Measurements from ENCODE around the gene MTO1. TPM values are rescaled to one million over a fixed set of nuclear protein-coding genes. Genes with fewer than 3 reads are reported as not detected.
A peak's percentile ranks its signal among the peaks of the same experiment; 100 is the strongest.

The MTO1 gene
- total RNA-seq, 1 donor from 2014 or later, result 24.8 TPM

- peaks cover 38% of the 10 kb centered on the region for H3K36me3 Mint-ChIP-seq (ENCODE audit: unreplicated experiment)
- no peaks in the 10 kb centered on the region for H3K9me3 Mint-ChIP-seq (ENCODE audit: unreplicated experiment)
- no peak overlapping the region for H3K4me3 Mint-ChIP-seq (ENCODE audit: unreplicated experiment)
- DNase-seq (ENCODE audit: extremely low spot score, unreplicated experiment), result no peak
- TF ChIP-seq CTCF (IDR thresholded peaks at IDR 0.05), result no peak
- no peaks in the 10 kb centered on the region for H3K27me3 Mint-ChIP-seq (ENCODE audit: unreplicated experiment)
- no peak overlapping the region for H3K27ac Mint-ChIP-seq (ENCODE audit: unreplicated experiment)
- no peaks in the 10 kb centered on the region for H3K4me1 Mint-ChIP-seq (ENCODE audit: unreplicated experiment)
Measured at GRCh38 chr6:73484438-73484837, 22.9 kb downstream of the MTO1 start.

GRCh38 chr6:73487473-73487872 is 25.9 kb downstream of the MTO1 start:
- Mint-ChIP-seq H3K36me3 (ENCODE audit: unreplicated experiment) (peaks cover 39% of the 10 kb centered on the region), H3K27me3 (ENCODE audit: unreplicated experiment) (no peaks in the 10 kb centered on the region), H3K27ac (ENCODE audit: unreplicated experiment) (no peak overlapping the region), H3K4me1 (ENCODE audit: unreplicated experiment) (no peaks in the 10 kb centered on the region), H3K4me3 (ENCODE audit: unreplicated experiment) (no peak overlapping the region), H3K9me3 (ENCODE audit: unreplicated experiment) (no peaks in the 10 kb centered on the region)
- DNase-seq (ENCODE audit: extremely low spot score, unreplicated experiment), result no peak
- no peak for TF ChIP-seq CTCF (IDR thresholded peaks at IDR 0.05)

- Mint-ChIP-seq H3K4me3 (ENCODE audit: unreplicated experiment) (no peak overlapping the region), H3K27me3 (ENCODE audit: unreplicated experiment) (no peaks in the 10 kb centered on the region), H3K36me3 (ENCODE audit: unreplicated experiment) (peaks cover 47% of the 10 kb centered on the region), H3K9me3 (ENCODE audit: unreplicated experiment) (no peaks in the 10 kb centered on the region), H3K4me1 (ENCODE audit: unreplicated experiment) (no peaks in the 10 kb centered on the region), H3K27ac (ENCODE audit: unreplicated experiment) (no peak overlapping the region)
- DNase-seq (ENCODE audit: extremely low spot score, unreplicated experiment), result no peak
- TF ChIP-seq CTCF (IDR thresholded peaks at IDR 0.05), result no peak
Measured at GRCh38 chr6:73491377-73491776, 29.8 kb downstream of the MTO1 start.

GRCh38 chr6:73497915-73498314 is 36.4 kb downstream of the MTO1 start:
- H3K27me3 Mint-ChIP-seq (ENCODE audit: unreplicated experiment), result no peaks in the 10 kb centered on the region
- no peaks in the 10 kb centered on the region for H3K9me3 Mint-ChIP-seq (ENCODE audit: unreplicated experiment)
- H3K27ac Mint-ChIP-seq (ENCODE audit: unreplicated experiment), result no peak overlapping the region
- peaks cover 43% of the 10 kb centered on the region for H3K36me3 Mint-ChIP-seq (ENCODE audit: unreplicated experiment)
- H3K4me1 Mint-ChIP-seq (ENCODE audit: unreplicated experiment), result no peaks in the 10 kb centered on the region
- no peak for DNase-seq (ENCODE audit: extremely low spot score, unreplicated experiment)
- H3K4me3 Mint-ChIP-seq (ENCODE audit: unreplicated experiment), result no peak overlapping the region
- TF ChIP-seq CTCF (IDR thresholded peaks at IDR 0.05), result no peak

- Mint-ChIP-seq H3K27me3 (ENCODE audit: unreplicated experiment) (no peaks in the 10 kb centered on the region), H3K4me3 (ENCODE audit: unreplicated experiment) (no peak overlapping the region), H3K9me3 (ENCODE audit: unreplicated experiment) (no peaks in the 10 kb centered on the region), H3K27ac (ENCODE audit: unreplicated experiment) (peak overlapping the region; percentile 1), H3K36me3 (ENCODE audit: unreplicated experiment) (peaks cover 28% of the 10 kb centered on the region), H3K4me1 (ENCODE audit: unreplicated experiment) (no peaks in the 10 kb centered on the region)
- DNase-seq (ENCODE audit: extremely low spot score, unreplicated experiment), result no peak
- TF ChIP-seq CTCF (IDR thresholded peaks at IDR 0.05), result no peak
Measured at GRCh38 chr6:73503027-73503772, 41.7 kb downstream of the MTO1 start.

All from osteocyte (in vitro differentiated cells).